ENCODE measurements around the gene TMEM115. TPM values are rescaled to one million over a fixed set of nuclear protein-coding genes. Genes with fewer than 3 reads are reported as not detected.

Gene TMEM115
- total RNA-seq, 6 donors from 2014 or later: 39.8 to 68.1 (median 46.5) TPM

DNA sequence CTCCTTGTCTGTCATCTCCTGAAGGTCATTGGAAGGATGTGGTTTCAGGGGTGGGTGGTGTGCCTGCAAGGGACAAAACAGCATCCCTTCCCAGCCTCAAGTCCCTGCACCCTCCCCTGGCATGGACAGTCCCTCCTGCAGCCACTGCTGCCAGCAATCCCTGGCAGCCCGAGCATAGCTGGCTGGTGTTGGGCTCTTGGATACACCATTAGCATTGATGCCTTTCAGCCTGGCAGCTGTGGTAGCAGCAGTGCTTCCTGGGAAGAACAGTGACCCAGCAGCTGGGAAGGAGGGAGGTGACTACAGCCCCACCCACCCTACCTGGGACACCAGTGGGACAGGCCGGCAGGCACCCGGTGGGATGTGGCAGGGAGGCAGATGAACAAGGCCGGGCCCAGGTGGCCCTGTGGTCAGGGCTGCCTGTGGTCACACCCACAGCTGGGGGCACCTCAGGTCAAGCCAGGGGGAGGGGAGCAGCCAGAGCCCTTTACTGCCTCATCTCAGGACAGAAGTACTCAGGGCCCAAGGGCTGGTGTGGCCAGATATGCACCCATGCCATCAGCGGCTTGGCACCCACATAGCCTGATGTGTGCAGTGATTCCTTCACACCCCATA, 32.9 kb upstream of the TMEM115 start:
- H3K4me1 ChIP-seq: peaks cover 9 to 16% (median 11%) of the 10 kb centered on the region in 4 donors
- H3K36me3 ChIP-seq: peaks cover 0 to 3% (median 0%) of the 10 kb centered on the region in 4 donors
- DNase-seq (no peak), ATAC-seq (ENCODE audit: low FRiP score in 2 of 2) (no peak)
- 80 to 81% methylated on average over 3 to 5 of the region's 5 CpGs for WGBS, 2 donors
- H3K27me3 ChIP-seq: no peaks in the 10 kb centered on the region
- H3K27ac ChIP-seq: no peak overlapping the region
- H3K9me3 ChIP-seq: no peaks in the 10 kb centered on the region
- no peak for TF ChIP-seq POLR2A (IDR thresholded peaks at IDR 0.05)
- TF ChIP-seq EP300 (IDR thresholded peaks at IDR 0.05): no peak
- no peak for TF ChIP-seq POLR2AphosphoS5 (IDR thresholded peaks at IDR 0.05)
- TF ChIP-seq, protein P1, sequence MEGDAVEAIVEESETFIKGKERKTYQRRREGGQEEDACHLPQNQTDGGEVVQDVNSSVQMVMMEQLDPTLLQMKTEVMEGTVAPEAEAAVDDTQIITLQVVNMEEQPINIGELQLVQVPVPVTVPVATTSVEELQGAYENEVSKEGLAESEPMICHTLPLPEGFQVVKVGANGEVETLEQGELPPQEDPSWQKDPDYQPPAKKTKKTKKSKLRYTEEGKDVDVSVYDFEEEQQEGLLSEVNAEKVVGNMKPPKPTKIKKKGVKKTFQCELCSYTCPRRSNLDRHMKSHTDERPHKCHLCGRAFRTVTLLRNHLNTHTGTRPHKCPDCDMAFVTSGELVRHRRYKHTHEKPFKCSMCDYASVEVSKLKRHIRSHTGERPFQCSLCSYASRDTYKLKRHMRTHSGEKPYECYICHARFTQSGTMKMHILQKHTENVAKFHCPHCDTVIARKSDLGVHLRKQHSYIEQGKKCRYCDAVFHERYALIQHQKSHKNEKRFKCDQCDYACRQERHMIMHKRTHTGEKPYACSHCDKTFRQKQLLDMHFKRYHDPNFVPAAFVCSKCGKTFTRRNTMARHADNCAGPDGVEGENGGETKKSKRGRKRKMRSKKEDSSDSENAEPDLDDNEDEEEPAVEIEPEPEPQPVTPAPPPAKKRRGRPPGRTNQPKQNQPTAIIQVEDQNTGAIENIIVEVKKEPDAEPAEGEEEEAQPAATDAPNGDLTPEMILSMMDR (IDR thresholded peaks at IDR 0.05): no peak
- no peak overlapping the region for H3K4me3 ChIP-seq

DNA sequence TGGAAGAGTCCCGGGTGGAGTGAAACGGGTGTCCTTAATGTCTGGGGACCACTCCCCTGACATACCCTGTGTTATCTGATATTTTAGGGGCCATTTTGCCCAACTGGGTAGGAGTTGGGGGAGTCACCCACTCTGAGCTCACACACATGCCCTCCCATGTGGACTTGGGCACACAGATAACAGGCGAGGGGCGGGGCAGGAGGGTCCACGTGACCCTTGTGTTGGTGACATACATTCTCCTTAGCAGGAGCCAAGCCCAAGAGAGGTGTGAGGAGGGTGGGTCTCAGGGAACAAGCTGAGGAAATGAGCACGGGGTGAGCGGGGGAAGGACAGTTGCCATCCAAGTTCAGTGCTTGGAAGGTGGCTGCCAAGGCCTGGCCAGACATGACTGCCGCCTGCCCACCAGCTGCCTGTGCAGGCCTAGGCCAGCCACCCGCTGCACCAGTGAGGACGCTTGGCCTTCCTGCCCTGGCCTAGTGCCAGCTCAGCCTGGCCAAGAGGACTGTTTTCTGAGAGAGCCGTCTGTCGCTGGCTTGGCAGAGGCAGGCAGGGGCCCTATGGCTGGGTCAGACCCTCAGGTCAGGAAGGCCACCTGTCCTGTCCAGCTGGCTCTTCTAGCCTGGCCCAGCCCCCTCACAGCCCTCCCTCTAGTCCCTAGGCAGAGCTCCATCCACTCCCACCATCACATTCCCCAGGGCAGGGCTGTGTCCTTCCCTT, 31.3 kb upstream of the TMEM115 start:
- ATAC-seq (ENCODE audit: low FRiP score in 2 of 2) (peak in 1 of 2 donors; percentile 2), DNase-seq (peak in 1 of 2 donors; percentile 32)
- peaks cover 9 to 14% (median 10%) of the 10 kb centered on the region in 4 donors for H3K4me1 ChIP-seq
- H3K36me3 ChIP-seq: peaks cover 0 to 3% (median 0%) of the 10 kb centered on the region in 4 donors
- no peak for TF ChIP-seq POLR2A (IDR thresholded peaks at IDR 0.05)
- no peak for TF ChIP-seq POLR2AphosphoS5 (IDR thresholded peaks at IDR 0.05)
- TF ChIP-seq EP300 (IDR thresholded peaks at IDR 0.05): no peak
- no peaks in the 10 kb centered on the region for H3K27me3 ChIP-seq
- H3K4me3 ChIP-seq: no peak overlapping the region
- H3K9me3 ChIP-seq: no peaks in the 10 kb centered on the region
- 47 to 59% methylated on average over 9 to 11 of the region's 12 CpGs for WGBS, 2 donors
- H3K27ac ChIP-seq: peak overlapping the region in 2 of 4 donors; percentile 28 to 38

DNA sequence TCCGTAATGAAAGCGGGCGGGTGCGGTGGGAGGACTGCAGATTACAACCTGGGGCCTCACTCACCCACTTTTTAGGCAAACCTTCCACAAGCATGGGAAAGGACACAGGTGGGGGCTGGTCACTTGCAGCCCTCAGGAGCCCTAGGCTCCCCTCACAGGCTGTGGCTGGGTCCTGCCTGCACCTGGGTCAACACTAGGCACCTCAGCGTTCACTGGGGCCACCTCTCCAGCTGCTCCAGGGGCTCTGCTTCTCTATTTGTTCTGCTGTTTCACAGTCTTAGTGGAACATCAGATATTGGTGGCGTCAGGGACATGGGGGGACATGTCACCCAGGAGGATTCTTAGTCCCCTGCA, 30.1 kb upstream of the TMEM115 start:
- 90 to 98% methylated on average over 4 to 6 of the region's 6 CpGs for WGBS, 2 donors
- ATAC-seq (ENCODE audit: low FRiP score in 2 of 2): no peak
- no peak for DNase-seq
- Histone ChIP-seq H3K4me3 (no peak overlapping the region), H3K9me3 (no peaks in the 10 kb centered on the region), H3K4me1 (peaks cover 9 to 10% (median 9%) of the 10 kb centered on the region in 4 donors), H3K27ac (no peak overlapping the region), H3K36me3 (peaks cover 0 to 3% (median 0%) of the 10 kb centered on the region in 4 donors), H3K27me3 (no peaks in the 10 kb centered on the region)
- TF ChIP-seq POLR2A (IDR thresholded peaks at IDR 0.05) (no peak), POLR2AphosphoS5 (IDR thresholded peaks at IDR 0.05) (no peak), EP300 (IDR thresholded peaks at IDR 0.05) (no peak)
- TF ChIP-seq, protein P1 (IDR thresholded peaks at IDR 0.05): no peak

DNA sequence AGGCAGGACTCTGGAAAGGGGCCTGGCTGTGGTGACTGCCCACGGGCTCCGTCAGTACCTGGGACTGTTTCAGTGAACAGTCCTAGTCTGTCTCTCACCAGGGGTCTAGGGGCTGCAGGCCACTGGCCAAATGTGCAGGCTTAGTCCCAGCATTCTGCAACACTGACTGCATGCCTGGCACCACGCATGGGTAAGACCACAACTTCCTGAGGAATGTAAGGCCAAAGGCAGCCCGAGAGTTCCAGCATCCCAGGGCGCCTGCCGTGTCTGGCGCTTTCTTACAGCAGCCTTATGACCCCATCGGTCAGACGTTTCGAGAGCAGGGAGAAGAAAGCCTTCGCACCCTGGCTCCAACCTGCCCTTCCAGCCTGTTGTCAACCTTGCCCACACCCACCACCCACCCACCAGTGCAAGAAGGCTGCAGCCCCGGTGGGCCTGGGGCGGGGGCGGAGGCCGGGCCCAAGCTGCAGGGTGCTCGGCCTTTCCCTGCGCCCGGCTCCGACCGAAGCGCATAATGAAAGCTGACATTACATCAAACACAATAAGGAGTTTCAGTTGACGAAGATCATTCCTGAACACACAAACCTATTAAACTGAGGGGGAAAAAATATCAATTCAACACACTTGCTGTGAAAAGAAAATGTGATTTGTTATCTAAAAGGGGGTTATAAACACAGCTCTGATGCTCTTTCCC, 29.5 kb upstream of the TMEM115 start:
- 85 to 95% methylated on average over 13 to 22 of the region's 22 CpGs for WGBS, 2 donors
- TF ChIP-seq POLR2AphosphoS5 (IDR thresholded peaks at IDR 0.05) (no peak), POLR2A (IDR thresholded peaks at IDR 0.05) (no peak), EP300 (IDR thresholded peaks at IDR 0.05) (no peak)
- TF ChIP-seq, protein P1 (IDR thresholded peaks at IDR 0.05): no peak
- Histone ChIP-seq H3K36me3 (peaks cover 0 to 3% (median under 1%) of the 10 kb centered on the region in 4 donors), H3K9me3 (no peaks in the 10 kb centered on the region), H3K4me3 (no peak overlapping the region), H3K4me1 (peaks cover 9 to 10% (median 9%) of the 10 kb centered on the region in 4 donors), H3K27ac (no peak overlapping the region), H3K27me3 (no peaks in the 10 kb centered on the region)
- DNase-seq: no peak
- ATAC-seq (ENCODE audit: low FRiP score in 2 of 2): no peak

Measured in upper lobe of left lung (tissue), 6 donors.